ENCODE data around the gene NGEF.
"Not testable (repeated sequence)": the region's sequence is repeated elsewhere in the genome, so short reads cannot be mapped to it uniquely, and the experiment has no call there.

The NGEF gene

DNA sequence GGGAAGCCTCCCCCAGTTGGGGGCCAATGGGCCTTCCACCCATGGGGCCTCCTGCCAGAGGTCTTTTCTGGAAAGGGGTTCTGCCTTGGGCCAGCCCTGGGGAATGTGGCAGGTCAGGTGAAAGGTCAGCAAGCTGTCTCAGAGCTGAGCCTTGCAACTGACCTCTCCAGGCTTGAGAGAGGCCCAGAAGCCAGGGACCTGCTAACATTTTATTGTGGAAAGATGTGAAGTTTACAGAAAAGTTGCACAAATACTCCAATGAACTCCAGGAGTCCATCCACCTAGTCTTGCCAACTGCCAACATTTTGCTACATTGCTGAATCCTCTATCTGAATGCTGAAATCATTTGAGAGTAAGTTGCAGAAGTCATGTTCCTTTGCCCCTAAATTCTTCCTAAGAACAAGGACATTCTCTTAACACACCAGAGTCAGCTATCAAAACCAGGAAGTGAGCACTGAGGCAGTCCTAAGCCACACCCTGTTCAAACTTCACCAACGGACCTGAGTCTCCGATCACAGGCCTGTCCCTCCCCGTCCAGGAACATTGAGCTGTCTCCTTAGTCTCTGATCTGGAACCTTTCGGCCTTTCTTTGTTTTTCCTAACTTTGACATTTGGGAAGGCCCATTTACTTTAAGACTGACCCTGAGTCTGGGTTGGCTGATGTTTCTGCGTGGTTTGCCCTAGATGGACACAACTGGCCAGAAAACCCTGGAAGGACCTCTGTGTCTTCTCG, 139.0 kb downstream of the NGEF start:
- DNase-seq (ENCODE audit: low read depth in 3 of 3, low spot score in 1 of 3), result no peak

DNA sequence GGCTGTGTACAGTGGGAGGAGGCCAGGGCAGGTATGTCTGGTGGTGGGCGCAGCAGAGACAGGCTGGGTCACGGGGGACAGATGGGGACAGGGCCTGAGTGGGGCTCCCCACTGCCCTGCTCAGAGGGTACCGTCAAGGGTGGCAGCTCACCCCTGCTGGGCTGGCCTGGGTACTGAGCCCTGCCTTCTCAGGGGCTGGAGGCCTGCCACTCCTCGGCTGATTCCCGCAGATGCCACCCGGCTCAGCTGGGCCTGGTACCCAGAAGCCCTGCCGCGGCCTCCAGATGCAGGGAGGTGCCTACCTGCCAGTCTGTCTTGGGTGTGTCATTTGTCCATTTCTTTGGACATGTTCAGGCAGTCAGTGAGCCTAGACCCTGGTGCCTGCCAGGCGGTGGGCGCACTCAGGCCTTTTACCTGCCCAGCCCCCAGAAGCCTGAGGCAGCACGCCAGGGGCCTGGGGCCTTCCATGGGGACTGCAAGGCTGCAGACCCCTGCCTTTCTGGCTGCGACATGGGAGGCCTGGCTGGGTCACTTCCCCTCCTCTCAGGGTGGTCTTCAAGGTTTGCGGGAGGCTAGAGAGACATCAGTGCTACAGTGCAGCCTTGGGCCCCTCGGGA, 139.7 kb downstream of the NGEF start:
- no peak for DNase-seq (ENCODE audit: low read depth in 3 of 3, low spot score in 1 of 3)

DNA sequence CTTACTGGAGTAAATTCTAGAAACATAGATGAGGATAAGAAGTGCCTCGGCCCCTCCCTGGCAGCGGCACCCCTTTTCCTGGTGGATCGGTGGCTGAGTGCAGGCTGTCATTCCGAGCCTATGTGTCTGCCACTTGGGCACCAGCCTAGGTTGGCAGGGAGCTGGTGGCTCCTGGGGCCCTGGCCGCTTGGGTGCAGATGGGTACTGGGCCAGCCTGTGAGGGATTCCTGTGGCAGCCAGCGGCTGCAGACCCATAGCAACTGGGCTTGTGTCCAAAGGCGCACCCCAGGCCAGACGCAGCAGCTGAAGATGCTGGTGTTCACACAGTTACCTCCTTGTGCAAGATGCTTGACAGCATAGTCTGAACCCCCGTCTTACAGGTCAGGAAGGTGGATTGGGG, 140.2 kb downstream of the NGEF start:
- no peak for DNase-seq (ENCODE audit: low read depth in 3 of 3, low spot score in 1 of 3)

DNA sequence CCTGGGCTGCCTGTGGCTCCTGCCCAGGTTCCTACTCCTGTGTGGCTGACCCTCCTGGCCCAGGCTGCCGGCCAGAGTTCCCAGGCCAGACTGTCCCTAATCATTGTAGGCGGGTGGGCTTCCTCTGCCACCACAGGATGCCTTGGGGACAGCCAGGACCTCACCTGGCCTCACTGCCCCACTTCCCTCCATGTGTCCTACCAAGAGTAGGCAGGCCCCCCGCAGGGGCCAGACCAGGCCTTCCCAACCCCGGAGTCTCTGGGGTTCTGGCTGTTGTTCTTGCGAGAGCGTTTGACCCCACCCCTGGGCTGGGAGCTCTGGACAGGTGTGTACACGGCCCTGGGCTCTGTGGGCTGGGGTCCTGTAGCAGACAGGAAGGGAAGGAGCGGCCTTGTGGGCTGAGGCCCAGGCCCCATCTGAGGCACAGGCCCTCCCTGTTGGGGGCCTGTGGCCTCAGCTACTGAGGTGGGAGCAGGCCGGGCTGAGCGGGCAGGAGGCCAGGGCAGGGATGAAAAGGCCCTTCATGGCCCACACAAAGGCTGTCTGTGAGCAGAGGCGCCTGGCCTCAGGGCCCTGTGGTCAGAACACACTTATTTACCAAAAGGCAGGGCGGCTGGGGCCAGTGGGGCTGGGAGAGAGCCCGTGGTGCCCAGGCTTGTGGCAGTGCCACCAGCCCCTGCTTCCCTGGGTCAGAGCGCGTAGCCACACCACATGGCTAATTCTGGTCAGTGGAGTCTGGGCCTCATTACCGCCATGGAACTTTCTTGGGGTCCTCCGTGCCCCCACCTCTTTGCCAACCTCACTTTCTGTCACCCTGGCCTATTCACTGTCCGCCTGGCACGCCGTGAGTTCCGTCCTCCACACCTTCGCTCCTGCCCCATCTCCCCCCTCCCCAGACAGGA, 141.0 kb downstream of the NGEF start:
- DNase-seq (ENCODE audit: low read depth in 3 of 3, low spot score in 1 of 3), result no peak

DNA sequence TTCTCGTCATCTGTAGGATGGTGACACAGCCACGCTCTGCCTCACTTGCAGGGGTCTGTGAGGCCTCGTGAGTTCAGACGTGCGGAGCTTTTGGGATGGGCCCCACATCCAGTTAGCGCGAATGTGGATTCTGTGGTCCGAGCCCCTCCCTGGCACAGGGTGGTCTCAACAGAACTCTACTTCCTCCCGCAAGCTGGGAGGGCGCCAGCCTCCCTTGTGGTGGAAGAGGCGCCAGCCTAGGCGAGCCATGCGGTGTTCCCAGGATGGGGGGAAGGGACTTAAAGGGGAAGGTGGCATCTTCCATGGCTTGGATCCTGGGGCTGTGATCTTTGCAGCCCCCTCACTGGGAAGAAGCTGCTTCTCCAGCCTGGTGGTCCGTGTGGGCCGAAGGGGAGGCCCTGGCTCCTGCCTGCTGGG, 141.6 kb downstream of the NGEF start:
- DNase-seq (ENCODE audit: low read depth in 3 of 3, low spot score in 1 of 3), result no peak

DNA sequence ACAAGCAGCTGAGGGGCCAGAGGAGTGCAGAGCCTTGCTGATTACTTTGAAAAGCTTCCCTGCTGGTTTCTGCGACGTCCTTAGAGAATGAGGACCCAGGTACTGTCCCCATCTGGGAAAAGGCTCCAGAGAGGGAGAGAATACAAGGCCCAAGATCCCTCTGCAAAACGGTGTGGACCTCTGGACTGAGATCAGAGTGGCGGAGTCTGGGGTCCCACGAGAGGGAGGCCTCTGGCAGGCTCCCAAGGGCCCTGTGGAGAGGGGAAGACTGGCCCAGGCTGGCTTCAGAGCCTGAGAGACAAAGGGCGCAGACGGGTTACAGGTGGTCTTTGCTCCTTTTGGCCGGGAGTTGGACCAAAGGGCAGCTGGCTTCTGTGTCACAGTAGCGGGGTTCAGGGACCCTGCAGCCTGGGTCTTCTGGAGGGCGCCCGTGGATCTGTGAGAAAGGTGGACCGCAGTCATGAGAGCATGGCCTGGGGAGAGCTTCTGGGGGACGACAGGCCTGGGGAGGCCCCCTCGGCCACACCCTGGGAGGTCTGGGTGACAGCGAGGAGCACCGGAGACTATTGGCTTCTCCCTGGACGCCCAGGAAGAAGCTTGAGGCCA, 142.2 kb downstream of the NGEF start:
- no peak for DNase-seq (ENCODE audit: low read depth in 3 of 3, low spot score in 1 of 3)

DNA sequence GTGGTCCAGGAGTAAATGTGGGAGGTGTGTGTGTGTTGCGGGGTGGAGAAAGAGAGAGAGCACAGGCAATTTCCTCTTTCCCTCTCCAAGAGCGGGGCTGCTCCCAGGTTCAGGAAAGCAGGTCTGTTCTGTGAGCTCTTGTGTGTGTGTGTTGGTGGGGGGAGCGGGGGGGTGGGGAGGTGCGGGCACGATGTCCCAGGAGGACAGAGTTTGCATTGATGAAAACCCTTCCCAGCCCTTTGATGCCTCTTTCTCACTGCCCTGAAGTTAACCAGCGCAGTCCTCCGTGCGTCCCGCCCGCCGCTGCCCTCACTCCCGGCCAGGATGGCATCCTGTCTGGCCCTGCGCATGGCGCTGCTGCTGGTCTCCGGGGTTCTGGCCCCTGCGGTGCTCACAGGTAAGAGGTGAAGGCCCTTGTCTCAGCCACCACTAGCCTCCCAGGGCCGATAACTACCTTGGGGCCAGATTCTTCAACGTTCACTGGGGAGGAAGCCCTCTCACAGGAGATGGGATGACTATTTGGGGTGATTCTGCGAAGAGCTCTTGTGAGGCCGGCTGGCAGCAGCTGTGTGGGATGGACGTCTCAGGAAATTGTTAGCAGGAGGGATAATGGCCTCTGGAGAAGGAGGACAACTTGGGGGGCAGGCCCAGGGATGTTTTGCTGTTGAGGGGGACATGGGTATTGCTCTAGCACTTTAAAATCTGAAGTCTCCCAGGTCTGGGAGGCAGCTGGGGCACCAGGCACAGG, 142.9 kb downstream of the NGEF start, which contains the start of gene SNORC:
SNORC (plus strand) TSS at position 247 of the 748 bp plus-strand sequence; CDS start at position 325, 78 bp downstream.
- DNase-seq (ENCODE audit: low read depth in 3 of 3, low spot score in 1 of 3), result no peak

DNA sequence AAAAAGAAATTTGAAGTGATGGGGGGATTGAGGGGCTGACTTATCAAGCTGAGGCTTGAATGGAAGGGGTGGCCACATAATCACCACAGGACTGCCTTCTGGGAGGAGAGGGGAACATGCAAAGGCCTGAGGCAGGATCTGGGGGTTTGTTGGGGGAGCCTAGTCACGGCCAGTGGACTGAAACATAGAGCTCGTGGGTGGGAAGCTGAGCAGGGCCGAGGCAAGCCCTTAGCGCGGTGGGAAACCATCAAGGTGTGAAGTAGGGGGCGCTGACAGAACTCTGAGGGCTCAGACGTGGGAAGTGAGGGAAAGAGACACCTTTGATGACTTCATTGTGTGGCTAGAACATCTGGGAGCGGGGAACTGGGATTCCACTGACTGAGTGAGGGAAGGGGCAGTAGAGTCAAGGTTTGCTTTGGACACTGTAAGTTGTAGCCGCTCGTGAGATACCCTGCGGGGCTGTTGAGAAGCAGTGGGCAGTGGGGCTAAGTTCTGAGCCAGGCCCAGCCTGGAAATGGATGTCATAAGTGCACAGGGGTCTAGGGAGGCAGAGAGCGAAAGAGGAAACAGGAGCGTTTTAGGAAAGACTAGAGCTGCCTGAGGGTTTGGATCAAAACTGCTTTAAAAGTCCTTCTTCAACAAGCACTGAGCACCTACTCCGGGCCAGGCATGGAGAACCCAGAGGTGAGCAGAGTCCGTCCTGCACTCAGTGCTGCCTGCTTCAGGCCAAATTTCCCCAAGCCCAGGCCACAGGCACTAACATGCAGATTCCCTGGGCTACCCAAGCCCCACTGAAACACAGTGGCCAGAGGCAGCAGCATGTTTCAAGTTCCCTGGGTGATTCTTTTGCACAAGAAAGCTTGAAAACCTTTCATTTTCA, 143.7 kb downstream of the NGEF start:
- DNase-seq (ENCODE audit: low read depth in 3 of 3, low spot score in 1 of 3), result no peak

DNA sequence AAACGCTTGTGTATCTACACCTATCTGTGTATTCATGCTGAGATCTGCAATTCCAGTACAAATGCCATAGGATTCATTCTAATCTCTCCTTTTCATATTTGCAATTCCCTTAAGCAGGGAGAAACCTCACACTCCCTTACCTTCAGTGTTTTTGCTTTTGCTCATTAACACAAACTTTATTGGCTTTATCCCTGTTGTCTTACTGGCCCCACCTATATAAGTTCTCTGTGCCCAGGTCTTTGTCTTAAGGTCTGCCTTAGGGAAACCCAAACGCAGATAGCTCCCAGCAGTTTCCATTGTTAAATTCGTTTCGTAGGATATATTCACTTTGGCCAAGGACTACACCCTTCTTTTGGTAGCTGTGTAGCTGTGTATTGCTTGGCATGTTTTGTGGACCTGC, 147.0 kb downstream of the NGEF start:
- DNase-seq (ENCODE audit: low read depth in 3 of 3, low spot score in 1 of 3), result no peak

DNA sequence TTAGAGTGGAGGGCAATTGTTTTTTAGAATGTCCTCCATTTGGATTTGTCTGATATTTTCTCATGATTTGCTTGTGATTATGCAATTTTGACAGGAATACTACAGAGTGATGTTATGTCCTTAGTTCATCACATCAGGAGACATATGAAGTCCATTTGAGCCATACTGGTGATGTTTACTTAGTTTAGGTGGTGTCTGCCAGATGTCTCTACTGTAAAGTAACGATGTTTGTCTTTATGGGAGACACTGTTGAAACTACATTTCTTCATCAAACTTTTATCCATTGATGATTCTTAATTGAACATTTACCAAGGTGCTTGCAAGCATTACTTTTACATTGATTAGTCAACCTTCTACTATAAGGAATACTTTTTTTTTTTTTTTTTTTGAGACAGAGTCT, 147.9 kb downstream of the NGEF start:
- DNase-seq (ENCODE audit: low read depth in 3 of 3, low spot score in 1 of 3), result no peak

DNA sequence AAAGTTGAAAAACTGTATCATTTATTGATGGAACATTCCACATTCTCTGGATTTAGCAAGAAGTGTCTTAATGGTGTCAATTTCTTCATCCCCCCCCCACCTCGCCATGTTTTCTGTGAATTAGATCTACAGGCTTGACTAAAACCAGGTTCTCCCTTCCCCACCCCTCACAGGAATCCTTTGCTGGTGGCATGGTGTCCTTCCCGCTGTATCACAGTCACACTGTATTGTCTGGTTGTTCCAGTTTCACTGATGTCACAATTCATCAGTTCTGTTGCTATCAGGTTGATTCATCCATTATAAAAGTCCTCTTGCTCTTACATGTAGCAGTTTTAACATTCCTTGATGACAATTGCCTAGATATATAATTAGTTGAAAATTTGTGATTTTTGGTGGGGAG, 149.1 kb downstream of the NGEF start:
- no peak for DNase-seq (ENCODE audit: low read depth in 3 of 3, low spot score in 1 of 3)

DNA sequence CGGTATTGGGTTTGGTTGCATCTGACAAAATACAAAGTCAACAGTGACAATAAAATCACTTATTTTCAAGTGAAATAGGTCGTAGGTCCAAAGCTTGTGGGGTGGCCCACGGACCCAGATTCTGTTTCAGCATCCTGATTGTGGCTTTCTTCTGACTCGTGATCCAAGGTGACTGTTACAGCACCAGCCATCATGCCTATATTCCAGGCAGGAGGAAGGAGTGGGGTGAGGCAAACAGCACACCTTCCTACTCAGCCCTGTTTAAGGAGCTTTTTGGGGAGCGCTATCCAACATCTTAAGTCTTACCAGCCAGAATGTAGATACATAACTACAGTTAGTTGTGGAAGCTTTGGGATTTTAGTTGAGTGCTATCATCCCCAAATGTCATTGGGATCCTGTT, 151.7 kb downstream of the NGEF start:
- no peak for DNase-seq (ENCODE audit: low read depth in 3 of 3, low spot score in 1 of 3)

DNA sequence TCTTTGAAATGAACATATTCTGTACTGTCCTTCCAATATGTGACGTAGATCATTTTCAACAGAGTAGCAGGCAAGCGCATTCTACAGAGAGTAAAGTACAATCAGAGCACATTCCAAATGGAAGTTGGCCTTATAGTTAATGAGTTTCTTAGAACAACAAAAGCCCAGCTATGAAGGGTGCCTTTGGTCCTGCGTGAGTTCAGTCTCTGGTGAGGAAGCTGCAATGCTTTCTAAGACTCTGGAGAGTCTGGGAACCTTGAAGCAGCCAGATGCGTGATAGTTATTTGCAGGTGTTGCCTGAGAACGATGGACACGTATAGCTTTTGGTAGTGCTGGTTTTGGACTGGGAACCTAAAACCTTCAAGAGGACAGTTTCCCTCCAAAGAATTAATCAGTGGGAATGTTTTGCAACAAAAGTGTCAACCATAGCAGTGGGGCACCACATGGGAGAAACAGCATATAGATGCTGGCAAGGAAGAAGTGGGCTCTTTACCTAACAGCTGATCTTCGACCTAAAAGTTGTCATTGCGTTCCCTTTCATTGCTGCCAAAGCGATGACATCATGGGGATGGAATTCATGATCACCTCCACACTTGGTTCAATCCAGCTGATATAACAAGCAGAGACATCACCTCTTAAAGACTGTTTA, 152.3 kb downstream of the NGEF start:
- no peak for DNase-seq (ENCODE audit: low read depth in 3 of 3, low spot score in 1 of 3)

DNA sequence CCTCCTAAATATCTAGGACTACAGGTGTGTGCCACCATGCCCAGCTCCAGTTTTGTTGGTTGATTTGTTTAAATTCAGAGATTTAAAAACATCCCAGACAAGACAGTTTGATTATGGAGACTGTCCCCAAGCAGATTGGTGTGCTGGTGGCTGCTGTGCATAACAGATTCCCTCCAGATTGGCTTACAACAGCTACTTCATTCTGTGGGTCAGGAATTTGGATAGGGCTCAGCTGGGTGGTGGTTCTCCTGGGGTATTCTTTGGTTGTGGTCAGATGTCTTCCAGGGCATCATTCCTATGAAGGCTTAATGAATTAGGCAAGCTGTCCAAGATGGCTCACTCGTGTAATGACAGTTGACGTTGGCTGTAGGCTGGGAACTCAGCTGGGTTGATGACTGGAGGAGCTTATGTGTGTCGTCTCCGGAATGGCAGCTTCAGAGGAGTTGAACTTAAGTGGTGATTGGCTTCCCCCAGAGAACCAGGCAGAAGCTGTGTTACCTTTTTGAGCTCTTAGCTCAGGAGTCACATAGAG, 153.6 kb downstream of the NGEF start:
- no peak for DNase-seq (ENCODE audit: low read depth in 3 of 3, low spot score in 1 of 3)

DNA sequence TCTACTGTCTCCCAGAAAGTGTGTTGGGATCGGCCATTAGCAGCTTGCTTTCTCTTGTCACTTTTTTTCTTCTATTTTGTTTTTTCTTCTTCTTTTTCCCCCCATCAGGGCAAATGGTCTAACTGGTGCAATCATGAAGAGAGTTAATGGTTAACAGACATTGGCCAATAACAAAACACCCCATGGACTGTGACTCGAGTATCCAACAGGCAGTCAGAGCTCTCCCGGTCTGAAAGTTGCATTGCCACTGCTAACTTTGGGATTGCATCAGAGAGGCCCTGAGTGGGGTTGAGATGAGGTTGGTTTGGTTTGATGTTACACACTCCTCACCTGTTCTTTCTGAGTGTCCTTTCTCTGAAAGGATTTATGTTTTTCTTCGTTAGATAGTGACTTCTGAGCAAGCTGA, 155.9 kb downstream of the NGEF start:
- DNase-seq (ENCODE audit: low read depth in 3 of 3, low spot score in 1 of 3), result no peak

DNA sequence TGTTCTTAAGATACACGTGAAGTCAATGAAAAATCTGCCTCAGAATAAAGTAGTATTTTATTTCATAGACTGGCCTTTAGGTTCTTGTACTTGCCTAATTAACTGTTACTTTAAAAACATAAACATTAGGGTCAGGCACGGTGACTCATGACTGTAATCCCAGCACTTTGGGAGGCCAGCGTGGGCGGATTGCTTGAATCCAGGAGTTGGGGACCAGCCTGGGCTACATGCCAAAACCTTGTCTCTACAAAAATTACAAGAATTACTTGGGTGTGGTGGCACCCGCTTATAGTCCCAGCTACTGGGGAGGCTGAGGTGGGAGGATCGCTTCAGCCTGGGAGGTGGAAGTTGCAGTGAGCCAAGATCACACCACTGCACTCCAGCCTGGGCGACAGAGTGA, 159.0 kb downstream of the NGEF start:
- DNase-seq (ENCODE audit: low read depth in 3 of 3, low spot score in 1 of 3), result no peak

DNA sequence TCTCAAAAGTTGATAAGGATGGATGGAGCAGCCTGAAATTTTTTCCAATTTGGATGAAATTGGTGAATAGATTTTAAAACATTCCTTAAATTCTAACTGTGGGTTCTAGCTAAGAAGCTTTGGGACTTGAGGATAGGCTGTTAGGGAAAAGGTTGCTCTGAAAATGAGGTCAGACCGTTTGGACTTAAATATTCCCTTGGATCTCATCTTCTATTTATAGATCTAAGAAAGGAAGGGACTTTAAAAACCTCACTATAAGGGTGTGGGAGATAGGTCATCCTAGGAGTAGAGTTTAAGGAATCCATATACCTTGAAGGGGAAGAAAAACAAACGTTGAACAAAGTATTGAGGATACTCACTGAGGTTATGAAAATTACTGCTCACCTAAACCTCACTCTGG, 160.4 kb downstream of the NGEF start:
- DNase-seq (ENCODE audit: low read depth in 3 of 3, low spot score in 1 of 3), result no peak

DNA sequence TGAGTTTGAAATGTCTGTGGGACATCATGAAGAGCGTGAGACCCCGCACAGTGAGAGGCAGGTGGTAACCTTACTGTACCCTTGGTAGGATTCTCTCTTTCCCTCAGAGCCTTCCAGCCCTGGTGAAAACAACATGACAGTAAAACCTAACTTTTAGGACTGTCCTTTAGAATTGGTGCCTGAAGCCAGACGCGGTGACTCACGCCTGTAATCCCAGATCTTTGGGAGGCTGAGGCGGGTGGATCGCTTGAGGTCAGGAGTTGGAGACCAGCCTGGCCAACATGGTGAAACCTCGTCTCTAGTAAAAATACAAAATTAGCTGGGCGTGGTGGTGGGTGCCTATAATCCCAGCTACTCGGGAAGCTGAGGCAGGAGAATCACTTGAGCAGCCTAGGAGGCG, 161.0 kb downstream of the NGEF start:
- not testable (repeated sequence) for DNase-seq (ENCODE audit: low read depth in 3 of 3, low spot score in 1 of 3)

DNA sequence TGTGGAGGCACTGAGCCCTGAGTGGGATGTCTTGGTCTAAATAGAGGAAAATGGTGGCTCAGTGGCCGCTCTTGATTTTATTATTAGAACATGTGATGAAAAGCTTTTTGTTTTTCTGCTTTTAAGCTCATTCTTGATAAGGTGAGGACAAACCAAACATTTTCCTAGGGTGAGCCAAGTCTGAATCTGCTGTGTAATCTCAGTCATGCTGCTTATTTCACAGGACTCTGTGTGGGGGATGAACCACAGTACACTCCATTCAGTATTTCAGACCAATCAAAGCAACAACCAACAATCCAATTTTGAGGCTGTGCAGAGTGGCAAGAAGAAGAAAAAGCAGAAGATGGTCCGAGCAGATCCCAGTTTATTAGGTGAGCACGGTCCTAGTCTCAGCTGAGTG, 163.0 kb downstream of the NGEF start:
- DNase-seq (ENCODE audit: low read depth in 3 of 3, low spot score in 1 of 3), result no peak
